Measurements from ENCODE around the gene TPX2. TPM values are rescaled to one million over a fixed set of nuclear protein-coding genes. Genes with fewer than 3 reads are reported as not detected.

Gene TPX2
- polyA plus RNA-seq, 1 donor (not counting 4 experiments of a cell fraction or from before 2014, with no cell fraction given), result 31.5 TPM

GRCh38 chr20:31712112-31712553 is 27.0 kb upstream of the TPX2 start:
- Histone ChIP-seq H3K4me2 (ENCODE audit: control insufficient read depth, extremely low read depth, insufficient read depth, low read depth, low read length) (peak overlapping the region; percentile 93), H3K9me3 (ENCODE audit: control insufficient read depth, low read depth, low read length) (no peaks in the 10 kb centered on the region), H3K9ac (ENCODE audit: control insufficient read depth, extremely low read depth, insufficient read depth, low read length) (peak overlapping the region; percentile 80), H3K4me1 (ENCODE audit: control insufficient read depth, extremely low read depth, insufficient read depth, low read length) (peaks cover 78% of the 10 kb centered on the region), H3K4me3 (ENCODE audit: control insufficient read depth in 2 of 3, extremely low read depth in 1 of 3, insufficient read depth in 2 of 3, low read depth in 1 of 3, low read length in 3 of 3) (peak overlapping the region in 2 of 3 experiments; percentile 19 to 26), H3K79me2 (ENCODE audit: control insufficient read depth, insufficient read depth, low read length) (peaks cover 77% of the 10 kb centered on the region), H3K27me3 (ENCODE audit: control insufficient read depth, extremely low read depth, insufficient read depth, low read length) (no peaks in the 10 kb centered on the region), H4K20me1 (ENCODE audit: control insufficient read depth, extremely low read depth, insufficient read depth, low read length) (no peaks in the 10 kb centered on the region), H2AFZ (ENCODE audit: control insufficient read depth, low read length) (no peak overlapping the region), H3K9me1 (ENCODE audit: control insufficient read depth, extremely low read depth, insufficient read depth, low read length) (peaks cover 6% of the 10 kb centered on the region), H3K27ac (ENCODE audit: control insufficient read depth, insufficient read depth, low read length) (peak overlapping the region; percentile 99), H3K36me3 (ENCODE audit: control insufficient read depth in 2 of 2, extremely low read depth in 1 of 2, insufficient read depth in 2 of 2, low read length in 2 of 2) (peaks cover 25 to 65% of the 10 kb centered on the region in 2 experiments)
- DNase-seq (ENCODE audit: low read depth, low spot score), result no peak
- TF ChIP-seq EZH2 (IDR thresholded peaks at IDR 0.05; ENCODE audit: low read length) (no peak), CTCF (optimal IDR thresholded peaks at IDR 0.05 in 1 of 3, IDR thresholded peaks at IDR 0.05 in 1 of 3, conservative IDR thresholded peaks at IDR 0.05 in 1 of 3; ENCODE audit: extremely low read depth in 1 of 3, insufficient read depth in 2 of 3, low read length in 3 of 3) (no peak)
- no peak for FAIRE-seq
- dilution Hi-C loops (cut with MboI; ENCODE audit: extremely low pct_ligation_motif_present, low sequenced_read_pairs), result no loop called here

GRCh38 chr20:31712564-31713311 is 26.4 kb upstream of the TPX2 start:
- Histone ChIP-seq H4K20me1 (ENCODE audit: control insufficient read depth, extremely low read depth, insufficient read depth, low read length) (no peaks in the 10 kb centered on the region), H2AFZ (ENCODE audit: control insufficient read depth, low read length) (no peak overlapping the region)
- DNase-seq (ENCODE audit: low read depth, low spot score), result peak; percentile 84

More at GRCh38 chr20:31712564-31713311, 26.4 kb upstream of the TPX2 start:
- H3K4me3 ChIP-seq (ENCODE audit: control insufficient read depth in 2 of 3, extremely low read depth in 1 of 3, insufficient read depth in 2 of 3, low read depth in 1 of 3, low read length in 3 of 3), result peak overlapping the region; percentile 5 to 64 (median 51)
- H3K9me1 ChIP-seq (ENCODE audit: control insufficient read depth, extremely low read depth, insufficient read depth, low read length), result peaks cover 6% of the 10 kb centered on the region
- dilution Hi-C loops (cut with MboI; ENCODE audit: extremely low pct_ligation_motif_present, low sequenced_read_pairs), result no loop called here
- peak overlapping the region; percentile 99 for H3K27ac ChIP-seq (ENCODE audit: control insufficient read depth, insufficient read depth, low read length)
- peak; percentile 83 for FAIRE-seq
- H3K9ac ChIP-seq (ENCODE audit: control insufficient read depth, extremely low read depth, insufficient read depth, low read length), result peak overlapping the region; percentile 80
- H3K79me2 ChIP-seq (ENCODE audit: control insufficient read depth, insufficient read depth, low read length), result peaks cover 79% of the 10 kb centered on the region
- H3K9me3 ChIP-seq (ENCODE audit: control insufficient read depth, low read depth, low read length), result no peaks in the 10 kb centered on the region
- TF ChIP-seq CTCF (optimal IDR thresholded peaks at IDR 0.05 in 1 of 3, IDR thresholded peaks at IDR 0.05 in 1 of 3, conservative IDR thresholded peaks at IDR 0.05 in 1 of 3; ENCODE audit: extremely low read depth in 1 of 3, insufficient read depth in 2 of 3, low read length in 3 of 3), result no peak
- peaks cover 28 to 66% of the 10 kb centered on the region in 2 experiments for H3K36me3 ChIP-seq (ENCODE audit: control insufficient read depth in 2 of 2, extremely low read depth in 1 of 2, insufficient read depth in 2 of 2, low read length in 2 of 2)
- peaks cover 83% of the 10 kb centered on the region for H3K4me1 ChIP-seq (ENCODE audit: control insufficient read depth, extremely low read depth, insufficient read depth, low read length)
- no peaks in the 10 kb centered on the region for H3K27me3 ChIP-seq (ENCODE audit: control insufficient read depth, extremely low read depth, insufficient read depth, low read length)
- peak overlapping the region; percentile 93 for H3K4me2 ChIP-seq (ENCODE audit: control insufficient read depth, extremely low read depth, insufficient read depth, low read depth, low read length)

Measured in keratinocyte (primary cell).